GM12892 (cell line): Measurements from ENCODE around the gene CYP46A1.

Source experiments
- POLR2AphosphoS5 ChIP-seq: IDR thresholded peaks from 2 replicates; pipeline ENCODE4 v1.6.1; 2011; ENCODE audit warnings: low read depth, low read length, control low read depth
- TAF1 ChIP-seq: IDR thresholded peaks from 2 replicates; pipeline ENCODE4 v1.6.1; 2011; ENCODE audit warnings: low read depth, mild to moderate bottlenecking, control low read depth, low read length, borderline replicate concordance

DNA sequence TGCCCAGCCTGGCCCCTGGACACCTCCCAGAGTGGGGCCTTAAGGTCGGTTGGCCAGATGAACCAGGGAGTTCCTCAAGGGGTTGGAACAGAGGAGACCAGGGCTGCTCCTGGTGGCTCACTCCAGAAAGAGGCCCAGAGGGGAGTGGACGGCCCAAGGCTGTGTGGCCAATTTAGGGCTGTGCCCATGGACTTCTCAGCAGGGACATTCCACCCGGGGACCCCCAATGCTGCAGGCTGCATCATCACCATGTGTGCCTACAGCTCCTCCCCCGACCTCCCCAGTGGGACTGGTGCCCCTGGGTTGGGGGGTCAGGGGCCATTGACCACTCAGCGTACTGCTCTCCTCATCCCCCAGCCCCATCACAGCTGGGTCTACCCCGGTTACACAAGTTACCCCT is 17.6 kb upstream of the CYP46A1 start:
- TF ChIP-seq TAF1: no peak
- no peak for TF ChIP-seq POLR2AphosphoS5
